HG03135 (cell line): ENCODE results near the gene COL2A1.
A peak's percentile ranks its signal among the peaks of the same experiment; 100 is the strongest.
"Not testable (repeated sequence)": the region's sequence is repeated elsewhere in the genome, so short reads cannot be mapped to it uniquely, and the experiment has no call there.

Experiments used
- ATAC-seq: cut with Tn5 transposase; IDR thresholded peaks from one replicate; pipeline ENCODE4 v1.9.1; 2021; ENCODE audit warnings: mild to moderate bottlenecking, moderate library complexity; ENCODE audit not compliant: unreplicated experiment

The COL2A1 gene

DNA sequence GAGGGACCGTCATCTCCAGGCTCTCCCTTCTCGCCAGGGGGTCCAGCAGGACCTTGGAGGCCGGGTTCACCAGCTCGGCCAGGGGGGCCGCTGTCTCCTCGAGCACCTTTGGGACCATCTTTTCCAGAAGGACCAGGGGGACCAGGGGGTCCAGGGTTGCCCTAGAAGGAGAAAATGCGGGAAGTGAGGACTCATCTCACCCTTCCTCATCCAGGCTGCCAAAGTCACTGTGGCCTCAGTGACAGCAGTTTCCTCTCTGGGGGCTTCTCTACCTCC, 25.7 kb downstream of the COL2A1 start:
- no peak for ATAC-seq

DNA sequence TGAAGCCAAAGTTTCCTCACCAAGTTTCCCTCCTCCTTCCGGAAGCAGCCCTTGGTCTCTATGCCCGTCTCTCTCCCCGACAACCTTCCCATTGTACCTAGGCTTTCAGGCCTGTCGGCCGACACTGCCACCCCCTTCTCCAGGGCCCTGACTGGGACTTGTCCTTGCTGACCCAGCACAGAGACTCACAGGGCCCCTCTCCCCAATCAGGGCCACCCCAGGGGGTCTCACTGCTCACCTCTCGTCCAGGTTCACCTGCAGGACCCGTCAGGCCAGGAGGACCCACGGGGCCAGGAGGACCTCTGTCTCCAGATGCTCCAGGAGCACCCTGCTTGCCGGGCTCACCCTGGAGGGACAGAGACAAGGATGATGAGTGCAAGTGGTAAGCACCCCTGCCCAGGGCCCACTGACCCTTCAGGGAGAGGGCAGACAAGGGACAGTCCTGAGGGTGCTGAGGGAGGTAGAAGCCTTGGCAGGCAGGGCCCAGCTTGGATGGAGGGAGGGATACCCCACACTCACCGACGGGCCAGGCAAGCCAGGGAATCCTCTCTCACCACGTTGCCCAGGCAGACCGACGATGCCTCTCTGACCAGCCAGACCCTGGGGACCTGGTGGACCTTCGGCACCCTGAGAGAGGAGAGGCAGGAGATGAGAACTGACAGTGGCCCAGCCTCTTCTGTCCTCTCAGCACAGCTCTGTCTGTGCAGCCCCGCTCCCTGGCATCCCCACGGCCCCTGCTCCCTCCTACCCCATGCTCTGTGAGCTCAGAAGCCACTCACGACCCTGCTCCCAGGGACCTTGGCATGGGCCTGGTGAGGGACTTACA, 26.3 kb downstream of the COL2A1 start:
- no peak for ATAC-seq

DNA sequence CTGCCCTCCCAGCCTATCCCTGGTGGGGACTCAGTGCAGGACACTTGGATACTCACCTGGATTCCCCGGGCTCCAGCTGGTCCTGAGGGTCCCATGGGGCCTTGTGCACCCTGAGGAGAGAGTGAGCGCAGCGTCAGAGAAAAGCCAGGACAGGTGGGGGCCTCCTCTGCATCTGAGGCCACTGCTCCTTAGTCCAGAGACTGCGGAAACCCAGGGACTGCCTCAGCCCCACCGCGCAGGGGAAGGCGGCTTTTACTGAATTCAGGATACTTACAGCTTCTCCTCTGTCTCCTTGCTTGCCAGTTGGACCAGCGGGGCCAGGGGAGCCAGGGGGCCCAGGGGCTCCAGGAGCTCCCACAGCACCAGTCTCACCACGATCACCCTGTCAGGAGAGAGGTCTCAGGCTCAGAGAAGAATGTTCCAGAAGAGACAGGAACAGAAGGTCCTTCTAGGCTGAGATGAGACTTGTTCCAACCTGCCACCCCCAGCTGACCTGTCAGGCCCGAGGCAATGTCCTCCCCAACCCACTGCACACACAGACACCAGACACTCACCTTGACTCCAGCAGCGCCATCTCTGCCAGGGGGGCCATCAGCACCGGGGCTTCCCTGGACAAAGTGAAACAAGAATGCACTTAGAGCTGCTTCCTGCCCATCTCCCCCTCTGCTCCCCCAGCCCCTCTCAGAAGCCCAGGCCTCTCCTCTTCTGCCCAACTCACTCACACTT, 27.1 kb downstream of the COL2A1 start:
- no peak for ATAC-seq

- ATAC-seq, result no peak
Measured at GRCh38 chr12:47975816-47976215, 28.5 kb downstream of the COL2A1 start.

DNA sequence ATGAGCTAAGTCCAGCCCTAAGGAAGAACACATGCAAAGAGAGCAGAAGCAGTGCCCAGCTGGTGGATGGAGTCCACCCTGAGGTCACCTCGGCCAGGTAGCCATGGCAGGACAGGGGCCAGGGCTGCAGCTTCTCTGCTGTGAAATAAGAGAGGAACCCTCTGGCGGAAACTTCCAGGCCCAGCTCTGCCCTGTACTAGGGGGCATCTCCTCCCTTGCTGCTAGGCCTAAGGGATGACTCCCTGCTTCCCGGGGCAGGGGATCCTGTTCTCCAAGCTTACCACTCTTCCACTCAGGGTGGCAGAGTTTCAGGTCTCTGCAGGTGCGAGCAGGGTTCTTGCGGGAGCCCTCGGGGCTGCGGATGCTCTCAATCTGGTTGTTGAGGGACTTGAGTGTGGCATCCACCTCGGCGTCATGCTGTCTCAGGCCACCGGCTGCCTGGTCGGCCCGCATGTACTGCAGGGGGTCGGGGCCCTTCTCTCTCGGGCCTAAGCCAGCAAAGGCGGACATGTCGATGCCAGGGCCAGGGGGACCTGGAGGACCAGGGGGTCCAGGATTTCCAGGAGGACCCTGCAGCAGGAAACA, 29.1 kb downstream of the COL2A1 start:
- no peak for ATAC-seq

- ATAC-seq, result no peak
Measured at GRCh38 chr12:47973870-47974269, 30.4 kb downstream of the COL2A1 start.

GRCh38 chr12:47972895-47973294, 31.4 kb downstream of the COL2A1 start:
- ATAC-seq, result no peak

- ATAC-seq, result no peak
Measured at GRCh38 chr12:47970843-47971242, 33.4 kb downstream of the COL2A1 start.

DNA sequence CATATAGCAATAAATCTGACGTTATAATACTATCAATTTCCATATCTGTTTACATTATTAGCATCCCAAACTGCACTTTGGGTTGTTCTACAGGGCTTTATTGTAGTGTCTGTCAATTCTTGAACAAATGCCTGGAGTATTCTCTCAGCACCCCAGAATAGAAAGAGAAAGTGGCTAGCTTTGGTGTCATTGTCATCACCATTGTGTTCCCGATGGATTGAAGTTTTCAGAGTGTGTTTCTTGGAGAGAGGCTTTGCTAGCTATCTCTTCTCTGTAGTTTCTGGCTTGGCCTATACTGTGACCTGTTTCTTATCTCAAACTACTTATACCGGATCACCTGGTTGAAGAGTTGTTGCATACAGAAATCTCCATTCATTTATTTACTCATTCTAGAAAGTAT, 34.4 kb downstream of the COL2A1 start:
- ATAC-seq, result no peak

GRCh38 chr12:47967461-47968321, 36.6 kb downstream of the COL2A1 start:
- no peak for ATAC-seq

DNA sequence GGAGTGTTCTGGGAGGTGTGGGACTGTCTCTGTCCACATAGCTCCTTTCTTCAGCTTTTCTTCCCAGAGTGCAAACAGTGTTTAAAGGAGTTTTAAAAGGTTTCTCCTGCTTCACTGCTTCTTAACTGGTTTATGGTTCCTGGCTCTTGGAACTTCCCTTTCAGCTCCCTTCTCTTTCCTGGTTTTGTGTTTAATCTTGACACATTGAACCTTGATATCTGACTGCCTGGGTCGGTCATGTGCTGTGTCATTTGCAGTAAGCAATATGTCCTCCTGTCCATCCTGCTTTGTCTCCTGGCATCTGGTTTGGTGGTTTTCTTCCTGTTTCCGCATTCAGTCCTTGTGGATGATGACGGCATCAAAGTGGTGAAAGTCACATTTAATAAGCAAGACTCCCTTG, 38.7 kb downstream of the COL2A1 start:
- no peak for ATAC-seq

DNA sequence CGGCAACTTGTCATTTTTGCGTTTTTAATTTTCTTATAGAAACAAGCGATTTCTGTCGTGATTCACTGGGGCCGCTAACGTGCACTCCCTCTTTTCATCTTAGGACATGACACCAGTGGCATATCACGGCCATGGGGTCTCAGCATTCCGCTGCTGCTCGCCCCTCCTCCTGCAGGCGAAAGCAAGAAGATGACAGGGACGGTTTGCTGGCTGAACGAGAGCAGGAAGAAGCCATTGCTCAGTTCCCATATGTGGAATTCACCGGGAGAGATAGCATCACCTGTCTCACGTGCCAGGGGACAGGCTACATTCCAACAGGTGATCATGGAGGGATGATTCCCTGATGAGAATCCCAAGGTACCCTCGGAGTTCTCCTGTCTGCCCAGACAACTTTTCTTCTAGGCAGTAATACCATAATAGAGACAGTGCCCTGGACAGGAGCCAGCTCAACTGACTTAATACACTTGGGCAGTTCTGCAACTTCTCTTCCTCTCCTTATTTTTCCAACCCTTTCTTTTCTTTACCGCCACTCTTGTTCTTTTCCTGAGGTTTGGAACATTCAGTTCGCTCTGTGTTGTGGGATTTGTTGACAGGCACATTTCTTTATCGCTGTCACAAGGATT, 40.1 kb downstream of the COL2A1 start:
- ATAC-seq, result peak; percentile 13

GRCh38 chr12:47963340-47964040, 40.8 kb downstream of the COL2A1 start, which contains the start of gene TMEM106C:
Gene TMEM106C, plus strand, starts transcription at chr12:47963596. Its CDS starts 641 bp downstream, at chr12:47964237.
- peak; percentile 83 for ATAC-seq

GRCh38 chr12:47962198-47962597, 42.1 kb downstream of the COL2A1 start:
- ATAC-seq, result no peak

DNA sequence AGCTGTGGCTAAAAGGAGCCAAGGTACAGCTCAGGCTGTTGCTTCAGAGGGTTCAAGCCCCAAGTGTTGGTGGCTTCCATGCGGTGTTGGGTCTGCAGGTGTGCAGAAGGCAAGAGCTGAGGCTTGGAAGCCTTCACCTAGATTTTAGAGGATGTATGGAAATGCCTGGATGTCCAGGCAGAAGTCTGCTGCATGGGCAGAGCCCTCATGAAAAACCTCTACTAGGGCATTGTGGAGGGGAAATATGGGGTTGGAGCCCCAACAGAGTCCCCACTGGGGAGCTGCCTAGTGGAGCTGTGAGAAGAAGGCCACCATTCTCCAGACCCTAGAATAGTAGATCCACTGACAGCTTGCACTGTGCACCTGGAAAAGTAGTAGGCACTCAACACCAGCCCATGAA, 46.6 kb downstream of the COL2A1 start:
- not testable (repeated sequence) for ATAC-seq

- ATAC-seq, result no peak
Measured at GRCh38 chr12:47955059-47955458, 49.2 kb downstream of the COL2A1 start.

DNA sequence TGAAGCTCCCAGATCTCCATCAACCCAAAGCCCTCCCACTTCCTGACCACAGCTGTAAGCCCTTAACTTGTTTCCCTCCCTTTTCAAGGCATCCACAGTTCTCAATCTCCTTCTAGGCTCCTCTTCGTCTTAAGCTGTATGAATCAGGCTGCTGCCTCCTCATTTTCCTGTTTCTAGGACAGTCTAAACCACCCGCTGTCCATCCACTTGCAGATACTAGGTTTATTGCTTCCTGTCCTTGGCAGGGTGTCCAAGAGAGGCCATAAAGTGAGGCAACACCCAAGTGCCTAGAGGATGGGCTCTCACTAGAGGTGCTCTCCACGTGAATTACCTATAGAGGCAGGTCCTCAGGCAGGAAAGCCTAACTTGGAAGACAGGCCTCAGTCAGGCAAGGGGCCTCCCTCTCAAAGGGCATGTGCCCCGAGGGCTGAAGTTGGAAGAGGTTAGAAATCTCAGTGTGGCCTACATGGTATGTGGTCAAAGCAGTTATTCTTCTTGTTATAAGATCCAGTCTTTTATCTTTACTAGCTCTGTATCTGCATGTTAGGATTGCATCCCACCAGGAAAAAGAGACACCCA, 49.7 kb downstream of the COL2A1 start:
- ATAC-seq, result no peak

DNA sequence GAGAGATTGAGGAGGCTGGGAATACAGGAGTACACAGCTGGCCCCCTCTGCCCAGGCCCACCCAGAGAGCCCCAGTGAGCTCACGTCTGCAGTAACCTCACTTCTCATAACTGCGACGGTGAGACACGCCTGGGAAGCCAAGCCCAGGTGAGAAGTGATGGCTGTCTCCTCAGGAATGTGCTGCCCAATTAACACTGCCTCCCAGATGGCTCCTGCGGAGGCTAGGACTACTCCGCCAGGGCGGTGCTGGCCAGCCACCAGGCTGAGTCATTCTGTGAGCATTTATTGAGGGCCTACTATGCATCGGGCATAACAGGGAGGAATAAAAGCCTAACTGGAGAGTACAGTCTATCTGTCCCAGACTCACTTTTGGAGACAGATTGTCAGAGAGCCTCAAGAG, 50.2 kb downstream of the COL2A1 start:
- ATAC-seq, result no peak

- no peak for ATAC-seq
Measured at GRCh38 chr12:47950856-47951468, 53.3 kb downstream of the COL2A1 start.
